ENCODE measurements around the gene MED8.
"Not testable (repeated sequence)": the region's sequence is repeated elsewhere in the genome, so short reads cannot be mapped to it uniquely, and the experiment has no call there.

Gene MED8

GRCh38 chr1:43405219-43405875 lies 15.7 kb upstream of the MED8 start:
- no peak overlapping the region for H3K4me2 ChIP-seq (ENCODE audit: low read length)
- H3K36me3 ChIP-seq (ENCODE audit: insufficient read depth, low read length), result peaks cover 49% of the 10 kb centered on the region
- no peaks in the 10 kb centered on the region for H3K9me3 ChIP-seq (ENCODE audit: low read length)

GRCh38 chr1:43404353-43404752 lies 14.8 kb upstream of the MED8 start:
- H3K4me3 ChIP-seq (ENCODE audit: low read depth, low read length, poor library complexity, severe bottlenecking), result no peak overlapping the region
- no peak overlapping the region for H3K9ac ChIP-seq (ENCODE audit: low read length)
- no peaks in the 10 kb centered on the region for H3K27me3 ChIP-seq (ENCODE audit: insufficient read depth, low read length)
- no peaks in the 10 kb centered on the region for H3K9me3 ChIP-seq (ENCODE audit: low read length)
- no peak overlapping the region for H3K4me2 ChIP-seq (ENCODE audit: low read length)
- H3K9me2 ChIP-seq (ENCODE audit: low read depth, low read length), result no peaks in the 10 kb centered on the region
- no peaks in the 10 kb centered on the region for H4K20me1 ChIP-seq (ENCODE audit: insufficient read depth, low read length)
- H3K36me3 ChIP-seq (ENCODE audit: insufficient read depth, low read length), result peaks cover 45% of the 10 kb centered on the region
- H3F3A ChIP-seq (ENCODE audit: insufficient read depth, low read length), result no peaks in the 10 kb centered on the region
- no peak for TF ChIP-seq EZH2 (IDR thresholded peaks at IDR 0.05; ENCODE audit: borderline replicate concordance, low read length)
- no peak for TF ChIP-seq CTCF (IDR thresholded peaks at IDR 0.05; ENCODE audit: low read length)
- H2AFZ ChIP-seq (ENCODE audit: low read length), result no peak overlapping the region
- H3K79me2 ChIP-seq (ENCODE audit: insufficient read depth, low read length), result no peaks in the 10 kb centered on the region
- H3K27ac ChIP-seq (ENCODE audit: low read depth, low read length, poor library complexity, severe bottlenecking), result no peak overlapping the region
- H3K4me1 ChIP-seq (ENCODE audit: insufficient read depth, low read length, severe bottlenecking), result no peaks in the 10 kb centered on the region

More at GRCh38 chr1:43405219-43405875, 15.7 kb upstream of the MED8 start:
- Histone ChIP-seq H3K27me3 (ENCODE audit: insufficient read depth, low read length) (no peaks in the 10 kb centered on the region), H3K79me2 (ENCODE audit: insufficient read depth, low read length) (no peaks in the 10 kb centered on the region), H3F3A (ENCODE audit: insufficient read depth, low read length) (no peaks in the 10 kb centered on the region), H3K4me1 (ENCODE audit: insufficient read depth, low read length, severe bottlenecking) (no peaks in the 10 kb centered on the region), H2AFZ (ENCODE audit: low read length) (no peak overlapping the region), H3K27ac (ENCODE audit: low read depth, low read length, poor library complexity, severe bottlenecking) (no peak overlapping the region), H3K4me3 (ENCODE audit: low read depth, low read length, poor library complexity, severe bottlenecking) (no peak overlapping the region), H3K9me2 (ENCODE audit: low read depth, low read length) (no peaks in the 10 kb centered on the region), H3K9ac (ENCODE audit: low read length) (no peak overlapping the region), H4K20me1 (ENCODE audit: insufficient read depth, low read length) (no peaks in the 10 kb centered on the region)
- TF ChIP-seq EZH2 (IDR thresholded peaks at IDR 0.05; ENCODE audit: borderline replicate concordance, low read length) (no peak), CTCF (IDR thresholded peaks at IDR 0.05; ENCODE audit: low read length) (no peak)

GRCh38 chr1:43402089-43402865 lies 12.7 kb upstream of the MED8 start:
- Histone ChIP-seq H3K4me2 (ENCODE audit: low read length) (no peak overlapping the region), H3F3A (ENCODE audit: insufficient read depth, low read length) (no peaks in the 10 kb centered on the region), H3K79me2 (ENCODE audit: insufficient read depth, low read length) (no peaks in the 10 kb centered on the region), H3K36me3 (ENCODE audit: insufficient read depth, low read length) (peaks cover 35% of the 10 kb centered on the region), H4K20me1 (ENCODE audit: insufficient read depth, low read length) (no peaks in the 10 kb centered on the region), H3K9me2 (ENCODE audit: low read depth, low read length) (no peaks in the 10 kb centered on the region), H3K9me3 (ENCODE audit: low read length) (no peaks in the 10 kb centered on the region), H2AFZ (ENCODE audit: low read length) (no peak overlapping the region), H3K27ac (ENCODE audit: low read depth, low read length, poor library complexity, severe bottlenecking) (no peak overlapping the region), H3K9ac (ENCODE audit: low read length) (no peak overlapping the region), H3K4me1 (ENCODE audit: insufficient read depth, low read length, severe bottlenecking) (no peaks in the 10 kb centered on the region), H3K27me3 (ENCODE audit: insufficient read depth, low read length) (no peaks in the 10 kb centered on the region), H3K4me3 (ENCODE audit: low read depth, low read length, poor library complexity, severe bottlenecking) (no peak overlapping the region)
- TF ChIP-seq CTCF (IDR thresholded peaks at IDR 0.05; ENCODE audit: low read length) (no peak), EZH2 (IDR thresholded peaks at IDR 0.05; ENCODE audit: borderline replicate concordance, low read length) (no peak)

- H3K27me3 ChIP-seq (ENCODE audit: insufficient read depth, low read length); H4K20me1 ChIP-seq (ENCODE audit: insufficient read depth, low read length); H3K79me2 ChIP-seq (ENCODE audit: insufficient read depth, low read length); H3K27ac ChIP-seq (ENCODE audit: low read depth, low read length, poor library complexity, severe bottlenecking); H3K4me2 ChIP-seq (ENCODE audit: low read length); H3K9me3 ChIP-seq (ENCODE audit: low read length); H3K4me1 ChIP-seq (ENCODE audit: insufficient read depth, low read length, severe bottlenecking); H3K9ac ChIP-seq (ENCODE audit: low read length); H3F3A ChIP-seq (ENCODE audit: insufficient read depth, low read length); H2AFZ ChIP-seq (ENCODE audit: low read length); H3K9me2 ChIP-seq (ENCODE audit: low read depth, low read length); H3K4me3 ChIP-seq (ENCODE audit: low read depth, low read length, poor library complexity, severe bottlenecking): not testable (repeated sequence)
- H3K36me3 ChIP-seq (ENCODE audit: insufficient read depth, low read length), result peaks cover 20% of the 10 kb centered on the region
These were observed 10.8 kb upstream of the MED8 start for GRCh38 chr1:43400441-43400840.

Data from OCI-LY1 (cell line).